ENCODE results near the gene IFNA1.

DNA sequence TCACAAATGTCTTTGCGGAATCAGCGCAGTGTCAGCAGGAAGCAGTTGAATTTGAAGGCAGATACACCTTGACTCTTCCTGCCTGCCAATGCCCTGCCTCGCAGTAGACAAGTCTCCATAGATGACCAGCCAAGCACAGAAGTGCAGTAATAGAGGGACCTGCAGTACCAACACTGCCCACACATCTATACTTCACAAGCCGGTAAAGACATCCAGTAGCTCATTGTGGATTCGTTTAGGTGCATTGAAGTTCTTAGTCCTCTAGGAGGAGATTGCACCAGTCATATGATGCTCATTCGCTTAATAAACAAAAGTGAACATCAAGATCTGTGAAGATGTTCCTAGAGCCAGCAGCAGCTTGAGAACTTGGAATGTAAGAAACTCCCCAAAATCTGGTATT is 48.0 kb upstream of the IFNA1 start:
- TF ChIP-seq ZNF138 (tag by site-specific recombination; IDR thresholded peaks at IDR 0.05; ENCODE audit: borderline replicate concordance) (no peak), ZNF239 (tag by site-specific recombination; IDR thresholded peaks at IDR 0.05) (no peak), ZNF488 (tag by site-specific recombination; IDR thresholded peaks at IDR 0.05) (no peak), MYNN (tag by site-specific recombination; IDR thresholded peaks at IDR 0.05; ENCODE audit: borderline replicate concordance) (no peak), ZNF549 (tag by site-specific recombination; IDR thresholded peaks at IDR 0.05) (no peak), REST (tag by site-specific recombination; IDR thresholded peaks at IDR 0.05) (no peak), CTCF (tag by site-specific recombination; IDR thresholded peaks at IDR 0.05) (no peak)

Data from HEK293 (cell line).